Stomach (tissue), 9 donors: ENCODE results near the gene SMYD3. TPM values are rescaled to one million over a fixed set of nuclear protein-coding genes. Genes with fewer than 3 reads are reported as not detected.

Source experiments
- DNase-seq, 2 donors: peaks; one replicate each; pipeline versions ENCODE4 v3.0.0 to v3.0.0-alpha.2; 2013 to 2019
- H3K27ac ChIP-seq, 5 donors: fragments of 200-600 bp in 4 of 5; sonication (generic) in 4 of 5; one replicate each; pipeline ENCODE4 v1.5.1; 2013 to 2019; ENCODE audit warnings: mild to moderate bottlenecking in 1 of 5, moderate library complexity in 1 of 5
- H3K27me3 ChIP-seq, 3 donors: fragments of 200-600 bp; sonication (generic); one replicate each; pipeline ENCODE4 v1.5.1; 2017 to 2019; ENCODE audit warnings: mixed run types in 1 of 3
- H3K36me3 ChIP-seq, 4 donors: fragments of 200-600 bp; sonication (generic); 1 replicate in 3 of 4; 2 replicates in 1 of 4; pipeline ENCODE4 v1.5.1; 2016 to 2019
- H3K4me1 ChIP-seq, 4 donors: fragments of 200-600 bp; sonication (generic); one replicate each; pipeline ENCODE4 v1.5.1; 2016 to 2019
- H3K4me3 ChIP-seq, 4 donors: fragments of 200-600 bp; sonication (generic) in 3 of 4; one replicate each; pipeline ENCODE4 v1.5.1; 2016 to 2019; ENCODE audit warnings: mild to moderate bottlenecking in 1 of 4
- H3K9me3 ChIP-seq, 4 donors: fragments of 200-600 bp; sonication (generic); one replicate each; pipeline ENCODE4 v1.5.1; 2016 to 2019
- EP300 ChIP-seq: sonication (generic); formaldehyde crosslinking; IDR thresholded peaks from one replicate; pipeline ENCODE4 v1.6.1; 2017; ENCODE audit warnings: antibody characterized with exemption
- POLR2A ChIP-seq, 4 donors: fragments of 450-650 bp; IDR thresholded peaks; one replicate each; pipeline ENCODE4 v1.6.1; 2016; ENCODE audit warnings: antibody characterized with exemption in 4 of 4, control low read depth in 2 of 4, mild to moderate bottlenecking in 1 of 4, moderate library complexity in 1 of 4
- POLR2AphosphoS5 ChIP-seq, 3 donors: sonication (generic); formaldehyde crosslinking; IDR thresholded peaks; one replicate each; pipeline ENCODE4 v1.6.1; 2016; ENCODE audit warnings: antibody characterized with exemption in 3 of 3
- WGBS, 5 donors: extraction: QIAGEN DNeasy Blood & Tissue Kit in 3 of 5; methylation state at CpG; one replicate each; pipeline versions ENCODE4 v1.1.5 to v1.1.7; 2013 to 2018; 5-methylcytosine and 5-hydroxymethylcytosine counted together
- intact Hi-C: fragments of 100-400 bp; cut with DNase I; formaldehyde crosslinking; loops from one replicate; pipeline ENCODE4 v1.15.1; 2023; ENCODE audit warnings: low total_unique reads
- polyA plus RNA-seq, 3 donors: library from polyadenylated mRNA; stranded (reverse); fragments of 200-250 nt; gene quantifications; one replicate each; pipeline ENCODE4 v1.2.3, GENCODE V29; 2013
- total RNA-seq, 5 donors: library from RNA; depleted of rRNA; stranded (reverse); fragments of >200 nt; gene quantifications; one replicate each; pipeline versions ENCODE4 v1.1.0 to v1.2.3, GENCODE V29; 2014 to 2016
- TF ChIP-seq, protein P1 (sequence below), 7 experiments: fragments of 450-650 bp in 4 of 7; fragments of 200-600 bp in 3 of 7; sonication (generic) in 3 of 7; IDR thresholded peaks; one replicate each; pipeline ENCODE4 v1.5.1; 2016 to 2019; ENCODE audit warnings: antibody characterized with exemption in 7 of 7, control low read depth in 2 of 7, mild to moderate bottlenecking in 1 of 7
- donor health status: healthy with polysubstance abuse.
- donor health status: Bipolar disorder and iron deficiency.
- donor health status: healthy.

Gene SMYD3
- total and polyA plus RNA-seq, 8 donors = 6.4 to 196 (median 27.8) TPM

DNA sequence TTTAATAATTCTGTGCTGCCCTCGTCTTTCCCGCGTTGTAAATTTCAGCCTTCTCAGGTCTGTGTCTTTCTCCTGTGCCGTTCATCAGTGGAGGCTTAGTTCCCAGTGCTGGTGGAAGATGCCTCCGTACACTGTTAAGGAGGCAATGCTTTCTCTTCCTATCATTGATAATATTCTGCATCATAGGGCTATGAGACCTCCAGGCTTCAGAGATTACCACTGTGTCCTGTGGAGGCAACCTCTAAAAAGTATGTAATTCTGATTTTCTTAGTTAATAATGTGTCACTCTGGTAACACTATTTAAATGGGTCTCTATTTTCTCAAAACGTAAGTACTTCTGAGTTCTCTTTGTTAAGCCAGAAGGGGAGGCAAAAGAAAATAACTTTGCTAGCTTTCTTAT lies 538.3 kb downstream of the SMYD3 start:
- TF ChIP-seq, protein P1, sequence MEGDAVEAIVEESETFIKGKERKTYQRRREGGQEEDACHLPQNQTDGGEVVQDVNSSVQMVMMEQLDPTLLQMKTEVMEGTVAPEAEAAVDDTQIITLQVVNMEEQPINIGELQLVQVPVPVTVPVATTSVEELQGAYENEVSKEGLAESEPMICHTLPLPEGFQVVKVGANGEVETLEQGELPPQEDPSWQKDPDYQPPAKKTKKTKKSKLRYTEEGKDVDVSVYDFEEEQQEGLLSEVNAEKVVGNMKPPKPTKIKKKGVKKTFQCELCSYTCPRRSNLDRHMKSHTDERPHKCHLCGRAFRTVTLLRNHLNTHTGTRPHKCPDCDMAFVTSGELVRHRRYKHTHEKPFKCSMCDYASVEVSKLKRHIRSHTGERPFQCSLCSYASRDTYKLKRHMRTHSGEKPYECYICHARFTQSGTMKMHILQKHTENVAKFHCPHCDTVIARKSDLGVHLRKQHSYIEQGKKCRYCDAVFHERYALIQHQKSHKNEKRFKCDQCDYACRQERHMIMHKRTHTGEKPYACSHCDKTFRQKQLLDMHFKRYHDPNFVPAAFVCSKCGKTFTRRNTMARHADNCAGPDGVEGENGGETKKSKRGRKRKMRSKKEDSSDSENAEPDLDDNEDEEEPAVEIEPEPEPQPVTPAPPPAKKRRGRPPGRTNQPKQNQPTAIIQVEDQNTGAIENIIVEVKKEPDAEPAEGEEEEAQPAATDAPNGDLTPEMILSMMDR (IDR thresholded peaks at IDR 0.05) = no peak
- TF ChIP-seq POLR2A (IDR thresholded peaks at IDR 0.05) (no peak), EP300 (no peak), POLR2AphosphoS5 (IDR thresholded peaks at IDR 0.05) (no peak)
- no peaks in the 10 kb centered on the region for H3K36me3 ChIP-seq
- DNase-seq = no peak
- H3K4me3 ChIP-seq = no peak overlapping the region
- intact Hi-C loops = no loop called here
- H3K27ac ChIP-seq = no peak overlapping the region
- no peaks in the 10 kb centered on the region for H3K27me3 ChIP-seq
- no peaks in the 10 kb centered on the region for H3K9me3 ChIP-seq
- peaks cover 0 to 5% (median 0%) of the 10 kb centered on the region in 4 donors for H3K4me1 ChIP-seq
- 91 to 96% (median 95%) methylated on average over 6 of the region's 6 CpGs for WGBS, 5 donors

DNA sequence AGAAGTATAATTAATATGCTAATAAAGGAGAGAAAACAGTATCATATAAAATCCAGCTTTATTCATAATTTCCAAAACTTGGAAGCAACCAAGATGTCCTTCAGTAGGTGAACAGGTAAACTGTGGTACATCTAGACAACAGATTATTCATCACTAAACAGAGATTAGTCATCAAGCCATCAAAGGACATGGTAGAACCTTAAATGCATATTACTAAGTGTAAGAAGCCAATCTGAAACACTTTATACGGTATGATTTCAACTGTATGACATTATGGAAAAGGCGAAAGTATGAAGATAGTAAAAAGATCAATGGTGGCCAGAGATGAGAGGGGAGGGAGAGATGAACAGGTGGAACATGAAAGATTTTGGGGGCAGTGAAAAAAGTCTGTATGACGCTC lies 541.7 kb downstream of the SMYD3 start:
- no peak for TF ChIP-seq POLR2A (IDR thresholded peaks at IDR 0.05)
- no peak overlapping the region for H3K27ac ChIP-seq
- DNase-seq = no peak
- no peak overlapping the region for H3K4me3 ChIP-seq
- 85 to 97% (median 94%) methylated on average over 3 of the region's 3 CpGs for WGBS, 5 donors
- intact Hi-C loops = no loop called here
- H3K27me3 ChIP-seq = no peaks in the 10 kb centered on the region
- no peaks in the 10 kb centered on the region for H3K9me3 ChIP-seq
- H3K36me3 ChIP-seq = no peaks in the 10 kb centered on the region
- H3K4me1 ChIP-seq = peaks cover 0 to 5% (median 0%) of the 10 kb centered on the region in 4 donors

DNA sequence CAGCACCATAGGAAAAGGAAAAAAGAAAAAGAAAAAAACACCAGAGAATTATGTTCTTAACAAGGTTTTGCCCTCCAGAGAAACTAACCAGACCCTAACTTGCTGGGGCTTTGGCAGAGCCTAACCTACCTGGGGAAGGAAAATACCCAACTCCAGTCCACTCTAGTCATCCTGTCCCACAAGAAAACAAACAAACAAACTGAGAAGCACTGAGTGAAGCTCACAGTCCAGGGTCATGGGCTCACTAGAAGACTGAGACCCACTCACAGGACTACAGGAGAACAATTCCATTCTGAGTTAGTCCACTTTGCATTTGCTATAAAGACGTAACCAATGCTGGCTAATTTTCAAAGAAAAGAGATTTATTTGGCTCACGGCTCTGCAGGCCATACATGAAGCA lies 543.4 kb downstream of the SMYD3 start:
- intact Hi-C loops = no loop called here
- no peak overlapping the region for H3K4me3 ChIP-seq
- no peaks in the 10 kb centered on the region for H3K27me3 ChIP-seq
- no peaks in the 10 kb centered on the region for H3K36me3 ChIP-seq
- TF ChIP-seq EP300 = no peak
- TF ChIP-seq POLR2AphosphoS5 (IDR thresholded peaks at IDR 0.05) = no peak
- TF ChIP-seq POLR2A (IDR thresholded peaks at IDR 0.05) = no peak
- TF ChIP-seq, protein P1 (IDR thresholded peaks at IDR 0.05) = no peak
- H3K27ac ChIP-seq = no peak overlapping the region
- H3K4me1 ChIP-seq = no peaks in the 10 kb centered on the region
- 94 to 100% (median 98%) methylated on average over 2 of the region's 2 CpGs for WGBS, 5 donors
- no peak for DNase-seq
- no peaks in the 10 kb centered on the region for H3K9me3 ChIP-seq

DNA sequence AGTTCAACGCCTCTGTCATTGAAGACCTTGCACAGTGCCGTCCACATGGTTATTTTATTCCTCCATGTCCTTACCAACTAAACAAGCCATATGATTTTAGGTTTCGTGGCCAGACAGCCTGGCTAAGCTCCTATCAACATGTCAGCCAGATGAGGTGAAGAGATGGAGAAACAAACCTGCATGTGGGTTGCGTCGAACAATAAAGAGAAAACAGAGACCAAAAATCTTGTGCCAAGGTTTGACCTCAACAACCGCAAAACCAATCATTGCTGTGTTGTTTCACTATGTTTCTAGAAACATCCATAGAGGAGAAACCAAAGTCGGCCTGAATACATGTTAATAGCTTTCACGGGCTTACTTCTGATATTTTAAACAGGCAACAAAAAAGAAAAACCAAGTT lies 544.6 kb downstream of the SMYD3 start:
- DNase-seq = no peak
- Histone ChIP-seq H3K36me3 (no peaks in the 10 kb centered on the region), H3K27ac (no peak overlapping the region), H3K9me3 (no peaks in the 10 kb centered on the region), H3K4me3 (no peak overlapping the region), H3K4me1 (no peaks in the 10 kb centered on the region), H3K27me3 (no peaks in the 10 kb centered on the region)
- intact Hi-C loops = no loop called here
- TF ChIP-seq EP300 (no peak), POLR2AphosphoS5 (IDR thresholded peaks at IDR 0.05) (no peak), POLR2A (IDR thresholded peaks at IDR 0.05) (no peak)
- TF ChIP-seq, protein P1 (IDR thresholded peaks at IDR 0.05) = no peak
- WGBS, 5 donors = 95 to 99% (median 97%) methylated on average over 5 to 8 of the region's 8 CpGs

DNA sequence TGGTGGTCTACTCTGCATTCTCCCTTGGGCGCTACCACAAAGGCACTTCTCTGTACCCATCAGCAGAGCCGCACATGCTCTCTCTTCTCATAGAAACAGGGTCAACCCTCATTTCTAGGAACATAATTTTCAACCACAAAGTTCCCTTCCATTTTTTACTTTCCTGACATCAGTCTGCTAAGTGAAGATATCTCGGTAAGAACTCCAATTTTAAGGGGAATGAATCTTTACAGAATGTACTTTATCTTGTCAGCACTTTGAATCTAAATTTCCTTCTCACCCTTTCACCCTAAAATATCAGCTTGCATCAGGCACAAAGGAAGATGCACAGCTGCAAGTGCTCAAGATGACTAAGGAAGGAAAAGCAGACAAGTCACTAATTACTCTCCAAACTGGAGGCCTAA lies 545.9 kb downstream of the SMYD3 start:
- DNase-seq = peak in 1 of 2 donors; percentile 15
- Histone ChIP-seq H3K36me3 (no peaks in the 10 kb centered on the region), H3K4me3 (no peak overlapping the region), H3K9me3 (no peaks in the 10 kb centered on the region), H3K4me1 (no peaks in the 10 kb centered on the region), H3K27me3 (no peaks in the 10 kb centered on the region), H3K27ac (no peak overlapping the region)
- 82 to 89% (median 88%) methylated on average over 3 of the region's 3 CpGs for WGBS, 5 donors
- intact Hi-C loops = no loop called here
- no peak for TF ChIP-seq POLR2AphosphoS5 (IDR thresholded peaks at IDR 0.05)
- TF ChIP-seq, protein P1 (IDR thresholded peaks at IDR 0.05) = no peak
- no peak for TF ChIP-seq POLR2A (IDR thresholded peaks at IDR 0.05)
- no peak for TF ChIP-seq EP300
